ENCODE measurements around the gene FBXL16.

GRCh38 chr16:750485-750884, 44.9 kb upstream of the FBXL16 start:
- TF ChIP-seq EZH2 (IDR thresholded peaks at IDR 0.05; ENCODE audit: borderline replicate concordance, low read depth, low read length, severe bottlenecking) (no peak), CTCF (IDR thresholded peaks at IDR 0.05; ENCODE audit: borderline replicate concordance, extremely low read depth, low read length, poor library complexity, severe bottlenecking) (no peak)
